Muscle layer of colon (tissue), 2 donors: ENCODE data around the gene PIK3R1.

Experiments
- H3K27ac ChIP-seq: one replicate; pipeline ENCODE4 v1.7.0; 2013; ENCODE audit warnings: low read depth, mild to moderate bottlenecking, low read length, moderate library complexity
- H3K27me3 ChIP-seq, 2 donors: one replicate each; pipeline ENCODE4 v1.7.0; 2013; ENCODE audit warnings: low read length in 2 of 2, mild to moderate bottlenecking in 2 of 2; ENCODE audit not compliant: insufficient read depth in 2 of 2, control insufficient read depth in 1 of 2
- H3K36me3 ChIP-seq: one replicate; pipeline ENCODE4 v1.7.0; 2013; ENCODE audit warnings: mild to moderate bottlenecking, low read length; ENCODE audit not compliant: insufficient read depth
- H3K4me1 ChIP-seq: one replicate; pipeline ENCODE4 v1.7.0; 2013; ENCODE audit warnings: mild to moderate bottlenecking, low read length; ENCODE audit not compliant: insufficient read depth
- H3K4me3 ChIP-seq, 2 donors: one replicate each; pipeline ENCODE4 v1.7.0; 2013; ENCODE audit warnings: low read length in 2 of 2, low read depth in 1 of 2, mild to moderate bottlenecking in 1 of 2, moderate library complexity in 1 of 2
- H3K9ac ChIP-seq: one replicate; pipeline ENCODE4 v1.7.0; 2013; ENCODE audit warnings: low read length
- H3K9me3 ChIP-seq: one replicate; pipeline ENCODE4 v1.7.0; 2013; ENCODE audit warnings: mild to moderate bottlenecking, low read length
- donor health status: abdominal sarcoma.
- donor health status: Adenocarcinoma of cecum.

The PIK3R1 gene

GRCh38 chr5:68220260-68220659, 4.7 kb downstream of the PIK3R1 start:
- no peak overlapping the region for H3K9ac ChIP-seq
- H3K36me3 ChIP-seq: peaks cover under 1% of the 10 kb centered on the region
- no peaks in the 10 kb centered on the region for H3K9me3 ChIP-seq
- peak overlapping the region in 1 of 2 donors; percentile 15 for H3K4me3 ChIP-seq
- H3K4me1 ChIP-seq: peaks cover 47% of the 10 kb centered on the region
- no peaks in the 10 kb centered on the region for H3K27me3 ChIP-seq
- no peak overlapping the region for H3K27ac ChIP-seq

DNA sequence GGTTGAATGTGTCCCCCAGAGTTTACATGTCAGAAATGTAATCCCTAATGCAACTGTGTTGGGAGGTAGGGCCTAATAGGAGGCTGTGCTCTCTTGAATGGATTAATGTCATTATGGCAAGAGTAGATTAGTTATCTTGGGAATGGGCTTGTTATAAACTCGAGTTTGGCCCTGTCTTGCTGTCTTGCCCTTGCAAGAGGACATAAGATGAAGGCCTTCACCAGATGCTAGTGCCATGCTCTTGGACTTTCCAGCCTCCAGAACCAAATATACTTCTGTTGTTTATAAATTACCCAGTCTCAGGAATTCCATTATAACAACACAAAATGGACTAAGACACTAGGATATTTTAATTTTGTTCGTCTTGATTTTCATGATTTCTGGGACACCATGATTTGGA, 5.4 kb downstream of the PIK3R1 start:
- Histone ChIP-seq H3K9ac (no peak overlapping the region), H3K27ac (no peak overlapping the region), H3K4me1 (peaks cover 53% of the 10 kb centered on the region), H3K4me3 (no peak overlapping the region), H3K27me3 (no peaks in the 10 kb centered on the region), H3K9me3 (no peaks in the 10 kb centered on the region), H3K36me3 (peaks cover 7% of the 10 kb centered on the region)

DNA sequence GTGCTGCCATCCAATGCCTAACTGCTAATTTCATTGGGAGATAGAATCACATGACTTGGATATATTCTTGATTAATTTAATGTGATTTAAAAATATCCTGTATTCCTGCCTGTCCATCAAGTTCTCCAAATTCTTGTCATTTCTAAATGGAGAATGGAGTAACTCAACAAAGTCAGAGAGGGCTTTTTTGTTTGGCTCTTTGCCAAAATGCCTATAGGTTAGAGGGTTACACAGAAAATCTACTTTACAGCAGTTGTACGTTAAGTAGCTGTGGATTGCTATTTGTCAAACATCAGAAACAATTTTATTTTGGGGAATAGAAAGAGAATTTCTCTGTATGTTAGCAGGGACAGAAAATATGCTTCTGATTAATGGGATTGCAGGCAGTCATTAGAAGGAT, 5.9 kb downstream of the PIK3R1 start:
- Histone ChIP-seq H3K4me3 (no peak overlapping the region), H3K9me3 (no peaks in the 10 kb centered on the region), H3K9ac (no peak overlapping the region), H3K4me1 (peaks cover 58% of the 10 kb centered on the region), H3K36me3 (peaks cover 13% of the 10 kb centered on the region), H3K27me3 (no peaks in the 10 kb centered on the region), H3K27ac (no peak overlapping the region)

- Histone ChIP-seq H3K36me3 (peaks cover 21% of the 10 kb centered on the region), H3K9me3 (no peaks in the 10 kb centered on the region), H3K4me1 (peaks cover 59% of the 10 kb centered on the region), H3K9ac (no peak overlapping the region), H3K27ac (no peak overlapping the region), H3K4me3 (no peak overlapping the region), H3K27me3 (no peaks in the 10 kb centered on the region)
Observed at GRCh38 chr5:68222310-68222709, 6.8 kb downstream of the PIK3R1 start.

DNA sequence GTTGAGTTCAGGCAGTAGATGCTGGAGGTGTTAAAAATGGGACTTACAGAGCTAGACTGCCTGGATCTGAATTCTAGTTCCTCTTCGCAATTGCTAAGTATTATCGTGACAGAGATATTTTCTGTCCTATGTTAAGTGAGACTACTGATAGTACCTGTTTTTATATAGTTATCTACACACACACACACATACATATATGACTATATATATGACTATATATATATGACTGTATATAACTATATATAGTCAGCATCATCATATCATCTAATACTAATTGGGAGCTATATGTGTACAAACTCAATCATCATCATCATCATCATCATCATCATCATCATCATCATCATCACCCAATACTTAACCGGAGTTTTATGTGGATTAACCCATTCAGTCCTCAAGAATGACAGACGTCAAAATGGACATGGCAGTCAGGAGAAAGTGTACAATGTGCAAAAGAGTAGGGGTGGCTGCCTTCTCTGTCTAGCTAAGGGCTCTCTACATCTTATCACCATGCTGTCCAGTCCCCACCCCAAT, 7.3 kb downstream of the PIK3R1 start:
- H3K36me3 ChIP-seq: peaks cover 27% of the 10 kb centered on the region
- no peak overlapping the region for H3K4me3 ChIP-seq
- no peak overlapping the region for H3K27ac ChIP-seq
- no peaks in the 10 kb centered on the region for H3K9me3 ChIP-seq
- H3K27me3 ChIP-seq: no peaks in the 10 kb centered on the region
- H3K4me1 ChIP-seq: peaks cover 59% of the 10 kb centered on the region
- H3K9ac ChIP-seq: no peak overlapping the region

DNA sequence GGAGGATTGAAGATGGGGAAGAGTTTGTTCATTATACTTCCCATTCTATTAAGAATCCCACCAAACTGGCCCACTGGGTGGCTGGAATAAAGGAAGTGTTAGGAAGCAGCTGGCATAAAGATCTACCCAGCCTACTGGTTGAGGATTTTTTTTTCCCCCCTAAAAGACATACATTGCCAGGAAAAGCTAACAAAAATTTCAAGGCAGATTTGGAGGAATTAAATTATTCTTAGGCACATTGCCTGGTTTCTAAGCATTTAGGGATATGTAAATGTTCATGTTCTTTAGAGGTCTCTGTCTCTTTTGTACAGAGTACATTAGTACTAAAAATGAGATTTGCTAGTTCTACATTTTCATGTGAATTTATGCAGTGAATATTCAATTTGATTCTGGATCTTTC, 8.3 kb downstream of the PIK3R1 start:
- Histone ChIP-seq H3K4me3 (no peak overlapping the region), H3K9ac (no peak overlapping the region), H3K36me3 (peaks cover 28% of the 10 kb centered on the region), H3K9me3 (no peaks in the 10 kb centered on the region), H3K27ac (no peak overlapping the region), H3K4me1 (peaks cover 64% of the 10 kb centered on the region), H3K27me3 (no peaks in the 10 kb centered on the region)

DNA sequence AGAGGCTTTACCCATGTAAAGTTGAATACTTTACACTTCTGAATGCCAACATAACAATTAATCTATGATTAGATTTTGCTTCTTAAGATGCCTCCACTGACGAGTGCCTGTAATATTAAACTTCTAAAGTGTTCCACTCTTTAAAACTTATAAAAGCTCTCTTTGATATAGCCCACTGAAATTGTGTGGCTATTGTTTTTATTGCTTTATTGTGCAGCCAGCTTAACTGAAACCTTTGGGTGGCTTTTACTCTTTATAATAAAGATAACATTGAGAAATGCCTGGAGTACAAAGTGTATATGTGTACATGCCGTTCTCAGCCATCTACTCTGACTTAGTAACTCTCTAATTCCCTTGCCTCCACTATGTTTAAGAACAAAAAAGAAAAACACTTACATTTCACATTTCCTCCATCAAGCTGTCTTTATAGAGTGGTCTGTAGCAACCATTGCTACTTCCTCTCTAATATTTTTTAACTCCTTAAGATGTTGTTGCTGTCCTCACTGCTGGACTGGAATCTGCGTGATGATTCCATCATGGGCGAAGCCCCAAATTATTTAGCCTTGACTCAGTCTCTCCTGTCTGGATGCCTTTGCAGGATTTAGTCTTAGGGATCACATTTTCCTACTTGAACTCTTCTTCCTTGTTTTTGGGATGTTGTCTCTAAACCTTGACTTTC, 9.1 kb downstream of the PIK3R1 start:
- H3K4me1 ChIP-seq: peaks cover 72% of the 10 kb centered on the region
- H3K4me3 ChIP-seq: peak overlapping the region in 1 of 2 donors; percentile 39

DNA sequence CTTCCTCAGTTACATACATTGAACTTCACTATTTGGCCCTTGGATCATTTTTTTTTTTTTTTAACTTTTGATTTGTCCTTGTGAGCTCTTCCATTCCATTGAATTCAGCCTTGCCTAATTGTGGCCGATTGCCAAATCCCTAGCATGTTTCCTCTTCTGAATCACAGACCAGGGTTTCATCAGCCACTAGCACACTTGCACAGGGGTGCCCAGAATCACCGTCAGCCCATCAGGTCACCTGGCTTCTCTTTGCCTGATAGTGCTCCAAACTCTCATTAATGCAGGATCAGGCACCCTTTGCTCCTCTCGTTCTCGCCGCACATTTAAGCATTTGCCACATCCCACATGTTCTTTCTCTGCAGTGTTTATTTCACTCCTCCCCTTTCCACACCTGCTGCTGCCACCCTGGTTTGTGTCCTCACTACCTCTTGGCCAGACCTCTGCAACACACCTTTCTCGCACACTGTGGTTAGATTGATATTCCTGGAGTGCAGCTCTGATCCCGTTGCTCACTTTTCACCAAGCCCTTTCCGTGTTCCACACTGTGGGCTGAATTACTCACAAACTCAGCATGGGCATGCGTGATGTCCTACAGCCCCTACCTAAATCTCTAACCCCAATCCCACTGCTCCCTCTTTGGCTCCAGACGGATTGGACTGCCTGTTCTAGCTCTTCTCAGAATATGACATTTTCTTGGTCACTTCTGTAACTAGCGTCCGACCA, 9.8 kb downstream of the PIK3R1 start:
- Histone ChIP-seq H3K4me1 (peaks cover 73% of the 10 kb centered on the region), H3K36me3 (peaks cover 28% of the 10 kb centered on the region), H3K4me3 (peak overlapping the region in 1 of 2 donors; percentile 39), H3K9ac (no peak overlapping the region), H3K27ac (no peak overlapping the region), H3K27me3 (no peaks in the 10 kb centered on the region), H3K9me3 (no peaks in the 10 kb centered on the region)

More for the DNA sequence above, 9.1 kb downstream of the PIK3R1 start:
- Histone ChIP-seq H3K27me3 (no peaks in the 10 kb centered on the region), H3K27ac (peak overlapping the region; percentile 3), H3K9ac (no peak overlapping the region), H3K9me3 (no peaks in the 10 kb centered on the region), H3K36me3 (peaks cover 28% of the 10 kb centered on the region)

DNA sequence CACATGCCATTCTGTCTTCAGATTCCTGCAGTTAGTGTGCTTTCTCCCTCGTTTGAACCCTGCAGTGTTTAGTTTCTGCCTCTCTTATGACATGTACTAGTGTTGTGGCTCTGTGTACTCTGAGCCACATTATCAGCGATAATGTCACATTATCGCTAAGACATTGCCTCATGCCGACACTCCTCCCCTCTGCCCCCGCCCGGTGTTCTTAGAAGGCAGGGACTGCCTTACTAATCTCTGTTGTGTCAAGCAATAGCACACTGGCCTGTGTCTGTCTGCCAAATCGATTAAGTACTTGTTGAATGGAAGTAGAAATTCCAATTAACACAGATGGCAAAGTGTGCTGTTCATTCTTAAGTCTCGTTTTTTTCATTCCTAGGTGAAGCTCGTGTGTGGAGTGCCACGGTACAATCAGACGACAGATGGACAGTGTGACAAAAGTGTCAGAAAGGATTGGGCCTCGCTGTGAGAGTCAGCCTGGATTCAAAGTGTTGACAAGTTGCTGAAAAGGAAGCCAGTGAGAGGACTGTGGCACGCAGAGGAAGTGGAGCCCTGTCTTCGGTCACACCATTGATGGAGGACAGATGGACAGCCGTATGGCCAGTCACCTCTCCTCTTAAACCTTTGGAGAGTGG, 10.5 kb downstream of the PIK3R1 start:
- H3K4me3 ChIP-seq: no peak overlapping the region
- no peak overlapping the region for H3K27ac ChIP-seq
- H3K36me3 ChIP-seq: peaks cover 28% of the 10 kb centered on the region
- H3K9ac ChIP-seq: no peak overlapping the region
- H3K4me1 ChIP-seq: peaks cover 75% of the 10 kb centered on the region
- H3K27me3 ChIP-seq: no peaks in the 10 kb centered on the region
- H3K9me3 ChIP-seq: no peaks in the 10 kb centered on the region

GRCh38 chr5:68226546-68227073, 11.1 kb downstream of the PIK3R1 start:
- no peak overlapping the region for H3K9ac ChIP-seq
- peaks cover 78% of the 10 kb centered on the region for H3K4me1 ChIP-seq
- no peak overlapping the region for H3K27ac ChIP-seq
- H3K9me3 ChIP-seq: no peaks in the 10 kb centered on the region
- no peak overlapping the region for H3K4me3 ChIP-seq
- H3K36me3 ChIP-seq: peaks cover 33% of the 10 kb centered on the region
- no peaks in the 10 kb centered on the region for H3K27me3 ChIP-seq

- Histone ChIP-seq H3K9me3 (no peaks in the 10 kb centered on the region), H3K4me1 (peaks cover 79% of the 10 kb centered on the region), H3K27ac (no peak overlapping the region), H3K36me3 (peaks cover 38% of the 10 kb centered on the region), H3K9ac (no peak overlapping the region), H3K4me3 (no peak overlapping the region), H3K27me3 (no peaks in the 10 kb centered on the region)
Observed at GRCh38 chr5:68227532-68228160, 12.1 kb downstream of the PIK3R1 start.
